Smooth muscle cell (in vitro differentiated cells): ENCODE data around the gene NDUFA6. TPM values are rescaled to one million over a fixed set of nuclear protein-coding genes. Genes with fewer than 3 reads are reported as not detected.
"Not testable (repeated sequence)": the region's sequence is repeated elsewhere in the genome, so short reads cannot be mapped to it uniquely, and the experiment has no call there.

Experiments
- DNase-seq: peaks from one replicate; lab custom pipeline; 2025; ENCODE audit not compliant: unreplicated experiment; lab: John Stamatoyannopoulos, UW
- H2AFZ ChIP-seq: fragments of 200-600 bp; sonication (generic); 2 replicates; pipeline ENCODE4 v1.6.0; 2016; ENCODE audit warnings: antibody characterized with exemption, low read depth, mild to moderate bottlenecking
- H3F3A ChIP-seq: fragments of 200-600 bp; sonication (generic); 2 replicates; pipeline ENCODE4 v1.6.0; 2017; ENCODE audit warnings: antibody characterized with exemption, low read depth
- H3K27ac ChIP-seq: fragments of 200-600 bp; sonication (generic); 2 replicates; pipeline ENCODE4 v1.5.1; 2016; ENCODE audit warnings: low read depth, mild to moderate bottlenecking
- H3K27me3 ChIP-seq: fragments of 200-600 bp; sonication (generic); 2 replicates; pipeline ENCODE4 v1.6.1; 2016; ENCODE audit warnings: low read depth, mild to moderate bottlenecking
- H3K36me3 ChIP-seq: fragments of 200-600 bp; sonication (generic); 2 replicates; pipeline ENCODE4 v1.5.1; 2016; ENCODE audit warnings: low read depth
- H3K4me1 ChIP-seq: fragments of 200-600 bp; sonication (generic); 2 replicates; pipeline ENCODE4 v1.5.1; 2016; ENCODE audit warnings: low read depth
- H3K4me2 ChIP-seq: fragments of 200-600 bp; sonication (generic); 2 replicates; pipeline ENCODE4 v1.6.0; 2016; ENCODE audit warnings: mild to moderate bottlenecking
- H3K4me3 ChIP-seq: fragments of 200-600 bp; sonication (generic); 2 replicates; pipeline ENCODE4 v1.5.1; 2016; ENCODE audit warnings: mild to moderate bottlenecking
- H3K79me2 ChIP-seq: fragments of 200-600 bp; sonication (generic); 2 replicates; pipeline ENCODE4 v1.6.0; 2016; ENCODE audit warnings: low read depth, mild to moderate bottlenecking
- H3K9ac ChIP-seq: fragments of 200-600 bp; sonication (generic); 2 replicates; pipeline ENCODE4 v1.6.0; 2016; ENCODE audit warnings: low read depth
- H3K9me3 ChIP-seq: fragments of 200-600 bp; sonication (generic); replicated peaks from 2 replicates; pipeline ENCODE4 v1.5.1; 2016; ENCODE audit warnings: low read depth
- H4K20me1 ChIP-seq: fragments of 200-600 bp; sonication (generic); 2 replicates; pipeline ENCODE4 v1.6.0; 2016; ENCODE audit warnings: low read depth
- WGBS: methylation state at CpG from one replicate; pipeline ENCODE4 v1.1.7; 2016; ENCODE audit warnings: low lambda C conversion rate; 5-methylcytosine and 5-hydroxymethylcytosine counted together
- polyA plus RNA-seq: library from polyadenylated mRNA; unstranded; fragments of >200 nt; fragmentation: Nextera tagmentation; extraction: Ambion mirVana; gene quantifications from 2 replicates; pipeline ENCODE4 v1.2.1, GENCODE V29; 2016
- total RNA-seq: library from RNA; depleted of rRNA; stranded (reverse); fragments of >200 nt; gene quantifications from 2 replicates; pipeline ENCODE4 v1.2.3, GENCODE V29; 2014
- TF ChIP-seq, protein P1 (sequence below): fragments of 200-600 bp; sonication (generic); IDR thresholded peaks from 2 replicates; pipeline ENCODE4 v1.5.1; 2017; ENCODE audit warnings: borderline replicate concordance, mild to moderate bottlenecking, antibody characterized with exemption; ENCODE audit not compliant: insufficient read depth, poor library complexity, severe bottlenecking

NDUFA6 gene
- total and polyA plus RNA-seq, 2 experiments from 2014 or later = 114 to 264 TPM

DNA sequence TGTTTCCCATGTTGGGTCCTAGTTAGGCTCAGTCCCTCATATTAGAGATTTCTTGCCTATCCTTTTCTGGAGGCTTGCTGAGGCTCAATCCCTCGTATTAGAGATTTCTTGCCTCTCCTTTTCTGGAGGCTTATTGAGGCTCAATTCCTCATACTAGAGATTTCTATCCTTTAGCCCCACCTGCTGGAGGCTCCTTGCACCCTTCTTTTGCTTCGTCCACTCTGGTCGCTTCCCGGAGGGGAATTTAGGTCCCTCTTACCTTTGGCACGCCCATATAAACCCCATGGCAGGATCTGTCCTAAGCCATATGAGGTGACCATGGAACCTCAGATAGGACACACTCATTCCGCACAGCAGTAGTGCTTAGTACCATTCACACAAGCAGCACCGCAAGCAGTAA lies 24.1 kb upstream of the NDUFA6 start:
- Histone ChIP-seq H3K4me3 (peak overlapping the region; percentile 24), H4K20me1 (peaks cover 7% of the 10 kb centered on the region), H3K27ac (peak overlapping the region; percentile 72), H3K4me1 (peaks cover 8% of the 10 kb centered on the region), H3K79me2 (no peaks in the 10 kb centered on the region), H3K36me3 (no peaks in the 10 kb centered on the region), H3K9ac (peak overlapping the region; percentile 58), H2AFZ (no peak overlapping the region), H3K4me2 (peak overlapping the region; percentile 77), H3F3A (no peaks in the 10 kb centered on the region), H3K27me3 (no peaks in the 10 kb centered on the region), H3K9me3 (no peaks in the 10 kb centered on the region)
- DNase-seq = no peak
- 21% methylated on average over 7 of the region's 7 CpGs for whole genome bisulfite sequencing
- TF ChIP-seq, protein P1, sequence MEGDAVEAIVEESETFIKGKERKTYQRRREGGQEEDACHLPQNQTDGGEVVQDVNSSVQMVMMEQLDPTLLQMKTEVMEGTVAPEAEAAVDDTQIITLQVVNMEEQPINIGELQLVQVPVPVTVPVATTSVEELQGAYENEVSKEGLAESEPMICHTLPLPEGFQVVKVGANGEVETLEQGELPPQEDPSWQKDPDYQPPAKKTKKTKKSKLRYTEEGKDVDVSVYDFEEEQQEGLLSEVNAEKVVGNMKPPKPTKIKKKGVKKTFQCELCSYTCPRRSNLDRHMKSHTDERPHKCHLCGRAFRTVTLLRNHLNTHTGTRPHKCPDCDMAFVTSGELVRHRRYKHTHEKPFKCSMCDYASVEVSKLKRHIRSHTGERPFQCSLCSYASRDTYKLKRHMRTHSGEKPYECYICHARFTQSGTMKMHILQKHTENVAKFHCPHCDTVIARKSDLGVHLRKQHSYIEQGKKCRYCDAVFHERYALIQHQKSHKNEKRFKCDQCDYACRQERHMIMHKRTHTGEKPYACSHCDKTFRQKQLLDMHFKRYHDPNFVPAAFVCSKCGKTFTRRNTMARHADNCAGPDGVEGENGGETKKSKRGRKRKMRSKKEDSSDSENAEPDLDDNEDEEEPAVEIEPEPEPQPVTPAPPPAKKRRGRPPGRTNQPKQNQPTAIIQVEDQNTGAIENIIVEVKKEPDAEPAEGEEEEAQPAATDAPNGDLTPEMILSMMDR = peak; percentile 59

DNA sequence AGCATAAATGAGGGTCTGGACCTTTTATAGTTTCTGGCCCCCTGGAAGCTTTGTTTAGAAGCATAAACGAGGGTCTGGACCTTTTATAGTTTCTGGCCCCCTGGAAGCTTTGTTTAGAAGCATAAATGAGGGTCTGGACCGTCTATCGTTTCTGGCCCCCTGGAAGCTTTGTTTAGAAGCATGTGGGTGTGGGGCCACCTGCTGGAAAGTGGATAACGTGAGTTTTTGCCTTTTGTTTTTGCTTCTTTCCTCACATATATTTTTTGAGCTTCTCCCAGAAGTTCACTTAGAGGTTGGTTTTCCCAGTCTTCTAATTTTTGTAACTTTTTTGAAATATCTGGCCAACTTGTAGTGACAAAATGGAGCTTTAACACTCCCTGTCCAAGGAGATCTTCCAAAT lies 22.2 kb upstream of the NDUFA6 start:
- not testable (repeated sequence) for H2AFZ ChIP-seq, DNase-seq, H3K9me3 ChIP-seq, H4K20me1 ChIP-seq, H3K9ac ChIP-seq, H3K79me2 ChIP-seq, H3K36me3 ChIP-seq, H3K4me3 ChIP-seq, H3K27me3 ChIP-seq, H3F3A ChIP-seq, H3K4me1 ChIP-seq, H3K27ac ChIP-seq
- peak overlapping the region; percentile 0 for H3K4me2 ChIP-seq
- WGBS = 10% methylated on average over 4 of the region's 4 CpGs

- H3K27ac ChIP-seq = no peak overlapping the region
- no peaks in the 10 kb centered on the region for H3K36me3 ChIP-seq
- no peaks in the 10 kb centered on the region for H3K79me2 ChIP-seq
- H2AFZ ChIP-seq = no peak overlapping the region
- H3K4me2 ChIP-seq = no peak overlapping the region
- no peaks in the 10 kb centered on the region for H3K27me3 ChIP-seq
- no peaks in the 10 kb centered on the region for H3F3A ChIP-seq
- no peak overlapping the region for H3K4me3 ChIP-seq
- H3K9me3 ChIP-seq = no peaks in the 10 kb centered on the region
- peaks cover 8% of the 10 kb centered on the region for H3K4me1 ChIP-seq
- H3K9ac ChIP-seq = no peak overlapping the region
- TF ChIP-seq, protein P1 = no peak
- 52% methylated on average over 4 of the region's 4 CpGs for whole genome bisulfite sequencing
- no peak for DNase-seq
- peaks cover 7% of the 10 kb centered on the region for H4K20me1 ChIP-seq
Observed at GRCh38 chr22:42111798-42112197, 21.2 kb upstream of the NDUFA6 start.

DNA sequence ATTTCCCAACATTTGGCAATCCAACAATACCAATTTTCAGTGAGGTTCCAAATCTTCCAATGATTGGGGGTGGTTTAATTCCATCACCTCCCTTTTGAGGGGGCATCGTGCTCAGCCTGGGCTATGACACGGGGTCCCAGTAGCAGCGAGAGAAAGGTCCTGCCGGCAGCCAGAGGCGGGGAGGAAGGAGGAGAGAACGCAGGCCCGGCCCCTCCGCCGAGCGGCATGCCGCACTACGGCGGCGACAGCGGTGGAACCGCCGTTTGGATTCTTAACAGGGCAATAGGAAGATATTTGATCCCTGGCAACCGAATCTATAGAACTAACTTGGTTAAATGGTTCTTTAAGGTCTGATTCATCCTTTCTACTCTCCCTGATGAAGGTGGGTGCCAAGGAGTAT lies 18.3 kb upstream of the NDUFA6 start:
- TF ChIP-seq, protein P1 = no peak
- H3K27ac ChIP-seq = no peak overlapping the region
- H3K27me3 ChIP-seq = no peaks in the 10 kb centered on the region
- peaks cover under 1% of the 10 kb centered on the region for H3K9me3 ChIP-seq
- no peak overlapping the region for H3K4me2 ChIP-seq
- no peak for DNase-seq
- peaks cover 7% of the 10 kb centered on the region for H4K20me1 ChIP-seq
- WGBS = 68% methylated on average over 18 of the region's 18 CpGs
- H3F3A ChIP-seq = no peaks in the 10 kb centered on the region
- H3K79me2 ChIP-seq = no peaks in the 10 kb centered on the region
- H3K4me3 ChIP-seq = no peak overlapping the region
- H3K9ac ChIP-seq = no peak overlapping the region
- peaks cover 8% of the 10 kb centered on the region for H3K4me1 ChIP-seq
- H2AFZ ChIP-seq = no peak overlapping the region
- no peaks in the 10 kb centered on the region for H3K36me3 ChIP-seq

- not testable (repeated sequence) for H3K27ac ChIP-seq, H3K9ac ChIP-seq, H3K27me3 ChIP-seq, H4K20me1 ChIP-seq, H3K79me2 ChIP-seq, H3K4me2 ChIP-seq, DNase-seq, H3K36me3 ChIP-seq, H3K4me3 ChIP-seq, H2AFZ ChIP-seq, H3K4me1 ChIP-seq, H3F3A ChIP-seq
- WGBS = 84% methylated on average over 6 of the region's 6 CpGs
- H3K9me3 ChIP-seq = peaks cover 15% of the 10 kb centered on the region
Observed at GRCh38 chr22:42104332-42104860, 13.8 kb upstream of the NDUFA6 start.
